ENCODE data around the gene NR2F1-AS1.
"Not testable (repeated sequence)": the region's sequence is repeated elsewhere in the genome, so short reads cannot be mapped to it uniquely, and the experiment has no call there.

NR2F1-AS1 gene

DNA sequence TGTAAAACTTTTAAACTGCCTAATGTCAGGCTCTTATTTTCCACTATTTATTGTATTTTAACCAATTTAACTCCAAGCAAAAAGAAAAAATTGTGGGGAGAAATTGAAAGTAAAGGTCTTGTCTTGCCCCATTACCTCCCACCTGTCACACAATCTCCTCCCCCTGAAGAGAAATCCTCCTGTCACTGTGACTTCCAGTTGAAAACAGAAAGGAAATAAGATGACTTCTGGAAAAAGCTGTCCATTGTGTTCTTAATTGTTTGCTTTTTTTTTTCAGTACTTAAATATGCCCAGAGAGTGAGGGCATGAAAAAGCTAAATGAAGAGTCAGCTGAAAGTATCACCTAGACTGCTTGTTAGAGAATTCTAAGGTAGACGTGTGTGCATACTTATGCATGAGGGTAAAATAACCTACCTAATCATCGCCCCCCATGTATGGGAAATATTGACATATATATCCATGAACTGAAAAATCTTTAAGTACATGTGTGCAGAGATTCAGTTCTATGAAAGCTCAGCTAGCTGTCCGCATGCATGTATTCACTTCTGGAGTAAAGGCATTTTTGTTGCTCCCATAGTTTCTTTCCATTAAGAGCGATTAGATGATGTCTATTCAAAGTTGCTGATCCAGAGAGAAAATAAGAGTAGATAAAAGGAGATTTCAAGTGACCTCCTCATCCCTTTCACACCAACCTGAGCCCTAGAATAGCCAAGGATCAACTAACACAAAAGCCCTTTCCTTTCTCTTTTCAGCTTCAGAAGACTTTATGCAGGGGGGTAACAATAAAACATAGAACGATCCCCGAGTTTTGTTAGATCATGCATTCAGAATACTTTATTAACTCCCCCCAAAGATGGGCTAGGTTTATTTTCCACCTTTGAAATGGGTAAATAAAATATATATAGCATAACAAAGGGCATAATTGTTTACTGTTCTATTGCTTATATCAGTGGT, 5.3 kb downstream of the NR2F1-AS1 start:
- DNase-seq: no peak

DNA sequence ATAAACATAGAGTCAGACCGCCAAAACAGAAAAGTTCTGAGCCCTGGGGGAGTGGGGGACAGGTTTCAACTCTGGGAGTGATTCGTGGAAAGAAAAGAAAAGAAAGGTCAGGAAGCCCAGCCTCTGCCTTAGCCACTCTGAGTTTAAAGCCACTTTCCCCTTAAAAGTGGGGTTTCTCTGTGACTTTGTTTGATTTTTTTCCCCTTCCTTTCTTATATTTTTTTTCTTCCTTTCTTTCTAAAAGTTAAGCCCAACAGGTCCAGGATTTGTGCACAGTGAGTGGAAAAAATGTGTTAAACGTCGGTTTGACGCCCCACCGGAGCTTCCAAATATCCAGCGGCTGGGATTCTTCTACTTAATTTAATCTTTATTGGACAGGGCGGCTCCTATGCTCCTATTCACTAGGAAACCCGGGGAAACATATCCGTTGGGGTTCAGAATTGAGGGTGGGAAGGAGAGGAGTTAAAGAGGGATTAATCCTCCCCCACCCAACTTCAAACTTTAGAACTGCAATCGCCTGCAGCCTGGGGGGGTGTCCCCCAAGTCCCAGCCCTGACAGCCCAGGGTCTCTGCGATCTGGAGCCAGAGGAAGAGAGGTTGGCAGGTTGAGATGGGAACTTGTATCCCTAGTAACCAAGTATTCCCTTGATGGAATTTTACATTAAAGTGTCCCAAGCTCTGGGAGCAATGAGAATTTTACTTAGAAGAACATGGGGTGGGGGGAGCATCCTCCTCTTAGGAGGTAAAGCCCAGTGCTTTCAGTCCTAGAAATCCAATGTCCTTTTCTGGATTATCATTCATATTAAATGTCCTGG, 6.3 kb downstream of the NR2F1-AS1 start:
- no peak for DNase-seq

DNA sequence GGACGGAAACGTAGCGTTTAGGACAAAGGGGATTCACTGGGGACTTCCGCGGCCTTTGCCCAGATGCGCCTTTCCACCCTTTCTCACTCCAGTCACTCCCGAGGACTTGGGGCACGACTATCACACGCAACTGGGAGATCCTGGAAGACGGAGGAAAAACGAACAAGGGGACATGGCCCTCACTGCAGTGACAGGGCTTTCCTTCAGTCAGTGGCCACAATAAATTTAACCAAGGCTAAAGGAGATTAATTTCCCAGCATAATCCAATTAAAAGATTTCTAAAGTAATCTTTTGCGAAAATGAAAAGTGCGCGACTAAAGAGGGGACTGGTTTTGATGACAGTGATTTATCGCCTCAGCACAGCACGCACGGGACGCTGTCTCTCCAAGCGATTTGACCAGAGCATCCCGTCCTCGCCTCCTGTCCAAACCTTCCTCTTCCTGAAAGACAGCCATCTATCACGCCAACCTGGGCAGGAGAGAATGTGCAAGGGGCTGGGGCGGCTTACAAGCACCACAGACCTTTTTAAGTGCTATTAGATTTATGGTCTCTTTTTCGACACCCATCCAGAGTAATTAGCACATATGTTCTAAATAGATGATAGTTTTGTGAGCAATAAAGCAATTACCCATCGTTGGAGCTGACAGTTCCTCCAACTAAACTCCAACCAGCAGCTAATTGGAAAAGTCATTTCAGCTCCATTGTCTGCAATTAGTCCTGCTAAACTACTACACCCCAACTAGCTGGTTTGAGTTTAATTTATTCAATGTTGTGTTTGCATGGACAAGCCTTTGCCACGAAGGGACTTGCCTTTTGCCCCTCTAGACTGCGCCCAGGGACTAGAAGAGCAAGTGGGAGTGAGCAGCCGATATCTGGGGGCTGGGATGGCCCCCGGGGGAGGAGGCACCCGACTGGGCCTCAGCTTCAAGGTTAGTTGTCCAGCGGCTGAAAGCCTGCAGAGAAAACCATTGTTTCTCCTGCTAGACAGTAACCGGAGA, 7.4 kb downstream of the NR2F1-AS1 start:
- no peak for DNase-seq

DNA sequence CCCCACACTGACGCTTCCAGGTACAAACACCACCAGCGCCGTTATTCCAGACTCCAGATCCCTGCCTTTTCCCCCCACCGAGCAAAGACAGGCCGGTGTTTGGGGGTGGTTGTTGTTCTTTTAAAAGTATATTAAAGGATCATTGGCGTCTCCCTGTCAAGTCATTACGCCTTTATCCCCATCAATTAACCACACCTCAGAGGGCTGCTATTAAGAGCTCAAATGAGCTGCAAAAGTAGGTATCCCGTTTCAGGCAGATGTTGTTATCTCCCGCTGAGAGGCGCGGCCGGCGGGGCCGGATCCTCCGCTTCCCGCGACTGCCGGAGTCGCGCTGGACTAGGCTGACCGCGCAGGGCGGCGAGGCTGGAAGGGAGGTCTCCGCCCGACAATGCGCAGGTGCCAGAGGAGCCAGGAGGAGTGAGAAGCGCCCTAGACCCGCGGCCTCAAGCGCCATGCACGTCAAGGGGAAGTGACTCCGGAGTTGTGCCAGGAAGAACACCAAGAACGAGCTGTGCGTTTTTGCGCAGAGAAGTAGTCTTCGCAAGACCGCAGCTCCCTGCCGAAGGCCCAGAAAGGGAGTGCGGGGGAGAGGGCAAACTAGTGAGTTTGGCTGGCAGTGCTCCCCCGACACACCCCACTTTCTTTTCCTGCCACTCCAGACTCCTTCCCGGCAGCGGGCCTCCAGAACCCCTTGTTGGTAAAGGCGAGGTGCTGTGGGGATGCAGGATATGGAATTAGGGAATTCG, 8.2 kb downstream of the NR2F1-AS1 start:
- no peak for DNase-seq

DNA sequence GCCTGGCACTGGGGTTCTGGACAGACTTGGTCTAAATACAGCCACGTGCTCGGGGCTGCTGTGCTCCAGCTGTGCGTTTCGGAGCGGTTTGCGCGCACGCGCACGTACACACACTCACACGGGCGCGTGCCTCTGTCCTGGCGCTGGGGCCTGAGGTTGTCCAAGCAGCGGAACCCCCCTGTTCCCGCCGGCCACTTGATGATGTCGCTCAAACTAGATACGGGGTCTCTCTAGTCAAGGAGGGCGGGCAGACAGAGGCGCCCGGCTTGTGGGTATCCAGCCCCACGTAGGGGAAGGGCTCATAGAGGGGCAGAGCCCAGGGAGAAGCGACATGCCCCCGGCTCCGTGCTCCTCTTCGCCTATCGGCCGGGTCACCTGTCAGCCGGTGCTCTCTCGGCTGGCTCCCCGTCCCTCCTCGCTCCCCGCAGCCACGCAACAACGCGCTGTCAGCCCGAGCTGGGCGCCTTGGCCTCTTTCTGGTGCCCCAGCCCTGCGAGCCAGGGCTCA, 8.9 kb downstream of the NR2F1-AS1 start:
- no peak for DNase-seq

DNA sequence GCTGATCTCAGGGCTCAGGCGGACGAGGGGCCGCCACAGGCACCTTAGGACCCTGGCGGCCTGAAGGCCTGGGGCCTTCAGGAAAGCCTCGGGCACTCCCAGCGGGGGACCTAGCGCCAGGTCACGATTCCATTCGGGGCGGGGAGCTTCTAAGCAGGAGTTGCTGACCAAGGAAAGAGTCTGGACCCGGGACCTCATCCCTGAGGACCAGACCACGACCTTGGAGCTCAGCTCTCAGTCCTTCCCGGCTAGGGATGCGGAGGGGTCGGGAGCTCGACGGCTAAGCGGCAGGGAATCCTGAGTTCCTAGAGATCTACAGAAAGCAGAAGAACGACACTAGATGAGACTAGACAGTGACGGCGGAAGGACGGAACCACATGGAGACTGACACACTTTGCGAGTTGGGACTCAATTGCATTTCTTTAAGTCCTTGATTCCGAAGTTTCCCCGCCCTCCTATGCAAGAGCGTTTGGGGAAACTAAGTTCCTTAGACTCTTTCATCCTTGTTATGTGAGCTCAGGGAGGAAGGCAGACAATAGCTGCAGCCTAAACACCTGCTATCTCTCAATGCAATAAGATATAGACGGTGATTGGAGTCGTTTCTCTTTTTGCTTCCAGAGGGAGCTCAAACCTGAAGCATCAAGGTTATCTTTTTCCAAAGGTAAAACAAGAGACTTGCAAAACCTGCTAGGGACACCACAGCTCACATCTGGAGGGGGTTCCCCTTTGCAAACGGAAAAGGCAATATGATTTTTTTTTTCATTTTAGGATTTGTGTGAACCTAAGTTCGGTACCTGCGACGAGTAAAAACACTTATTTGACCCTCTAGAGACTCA, 9.7 kb downstream of the NR2F1-AS1 start:
- DNase-seq: no peak

DNA sequence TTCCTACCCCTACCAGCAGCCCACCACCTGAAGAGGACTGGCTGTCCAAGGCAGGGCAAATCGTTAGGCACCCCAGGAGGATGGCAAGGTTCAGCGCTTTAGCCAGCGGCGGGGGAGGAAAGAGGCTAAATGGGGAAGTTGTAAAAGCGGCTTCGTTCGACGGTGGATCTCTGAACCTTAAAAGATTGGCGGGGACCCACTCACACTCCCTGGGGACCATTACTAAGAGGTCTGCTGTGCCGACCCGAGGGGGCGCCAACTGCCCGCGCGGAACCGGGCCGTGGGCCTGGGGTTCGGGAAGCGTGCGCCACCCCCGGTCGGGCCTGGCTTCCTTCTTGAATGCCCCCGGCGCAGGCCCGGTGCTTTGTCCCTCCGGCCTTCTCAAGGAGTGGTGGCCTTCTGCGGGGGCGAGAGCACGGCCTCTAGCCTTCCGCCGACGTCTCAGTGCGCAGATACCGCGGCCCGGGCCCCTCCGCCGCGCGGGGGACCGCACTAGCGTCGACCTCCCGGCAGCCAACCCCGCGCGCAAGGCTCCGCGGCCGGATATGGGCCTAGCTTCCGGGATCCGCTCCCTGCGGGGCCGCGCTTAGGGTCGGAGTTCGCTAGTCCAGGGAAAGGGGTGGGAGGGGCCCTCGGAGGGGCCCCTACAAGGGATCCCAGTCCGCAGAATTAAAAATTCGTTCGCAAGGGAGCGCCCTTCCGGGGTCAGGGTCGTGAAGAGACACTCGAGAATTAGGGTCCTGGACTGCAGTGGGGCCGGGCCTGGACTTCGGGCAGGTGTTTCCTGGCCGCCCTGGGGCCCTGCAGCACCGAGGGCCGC, 10.5 kb downstream of the NR2F1-AS1 start:
- no peak for DNase-seq

DNA sequence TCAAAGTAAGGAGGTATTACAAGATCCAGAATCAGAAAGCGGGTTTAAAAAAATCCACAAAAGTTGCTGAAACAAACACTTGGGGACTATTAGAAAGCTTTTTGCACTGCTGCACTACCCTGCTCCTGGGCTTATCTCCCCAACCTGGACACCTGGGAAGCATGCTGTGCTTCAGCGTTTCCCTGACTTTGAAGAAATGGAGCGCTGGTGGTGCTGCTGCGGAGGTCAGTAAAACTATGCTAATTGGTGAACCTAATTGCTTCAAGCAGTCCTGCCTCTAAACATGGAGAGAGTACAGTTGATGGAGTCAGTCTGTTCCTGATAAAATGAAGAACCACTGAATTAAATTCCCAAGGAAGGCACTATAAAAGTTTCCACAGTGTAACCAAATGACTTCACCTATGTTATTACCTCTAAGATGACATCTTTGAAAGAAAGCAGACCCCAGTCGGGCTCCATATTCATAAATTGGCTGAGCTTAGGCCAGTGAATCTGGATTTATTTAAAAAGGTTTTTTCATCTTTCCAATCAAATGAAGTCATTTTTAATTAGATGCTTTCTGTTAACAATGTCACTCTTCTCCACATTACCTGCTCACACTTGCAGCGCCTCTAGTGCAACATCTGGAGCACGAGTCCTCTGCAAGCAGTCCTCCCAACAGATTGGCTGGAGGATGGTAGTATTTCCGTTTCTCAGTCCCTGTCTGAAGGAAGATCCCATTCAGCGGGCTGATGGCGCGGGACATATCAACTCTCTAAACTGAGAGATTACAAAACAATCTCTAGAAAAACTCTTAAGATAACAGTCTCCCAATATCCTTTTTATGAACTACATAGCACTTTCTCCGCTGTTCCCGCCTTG, 11.5 kb downstream of the NR2F1-AS1 start:
- DNase-seq: no peak

DNA sequence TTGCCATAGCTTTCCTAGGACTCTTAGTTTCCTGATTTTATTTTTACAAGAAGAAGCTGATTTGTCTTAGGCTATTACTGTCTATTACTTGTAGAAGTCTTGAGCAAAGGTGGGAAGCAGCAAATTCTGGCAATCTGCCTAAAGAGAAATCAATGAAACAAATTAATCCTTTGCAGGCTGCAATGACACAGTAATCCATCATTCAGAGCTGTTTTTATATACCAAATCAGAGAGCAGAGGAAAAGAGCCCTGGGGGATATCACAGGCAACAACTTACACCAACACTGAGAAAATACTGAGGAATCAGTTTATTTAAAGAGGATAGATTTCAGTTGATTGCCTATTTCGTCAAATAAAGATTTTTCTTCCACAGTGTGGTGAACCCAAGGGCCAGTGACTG, 13.6 kb downstream of the NR2F1-AS1 start:
- no peak for DNase-seq

DNA sequence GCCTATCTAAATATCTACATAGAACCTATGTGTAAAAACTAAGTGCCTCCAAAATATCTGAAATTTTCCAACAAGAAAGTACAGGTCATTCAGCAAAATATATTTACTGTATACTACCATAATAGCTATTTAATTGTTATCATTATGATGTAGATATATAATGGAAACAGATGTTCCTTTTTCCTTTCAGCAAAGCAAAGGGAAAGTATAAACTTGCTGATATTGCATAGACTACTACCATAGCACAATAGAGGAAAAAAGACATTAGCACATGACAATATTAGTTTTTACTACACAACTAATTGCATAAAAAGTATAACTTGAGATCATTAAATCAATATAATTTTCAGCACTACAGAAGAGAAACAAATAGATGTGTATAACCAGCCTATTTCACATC, 14.9 kb downstream of the NR2F1-AS1 start:
- no peak for DNase-seq

DNA sequence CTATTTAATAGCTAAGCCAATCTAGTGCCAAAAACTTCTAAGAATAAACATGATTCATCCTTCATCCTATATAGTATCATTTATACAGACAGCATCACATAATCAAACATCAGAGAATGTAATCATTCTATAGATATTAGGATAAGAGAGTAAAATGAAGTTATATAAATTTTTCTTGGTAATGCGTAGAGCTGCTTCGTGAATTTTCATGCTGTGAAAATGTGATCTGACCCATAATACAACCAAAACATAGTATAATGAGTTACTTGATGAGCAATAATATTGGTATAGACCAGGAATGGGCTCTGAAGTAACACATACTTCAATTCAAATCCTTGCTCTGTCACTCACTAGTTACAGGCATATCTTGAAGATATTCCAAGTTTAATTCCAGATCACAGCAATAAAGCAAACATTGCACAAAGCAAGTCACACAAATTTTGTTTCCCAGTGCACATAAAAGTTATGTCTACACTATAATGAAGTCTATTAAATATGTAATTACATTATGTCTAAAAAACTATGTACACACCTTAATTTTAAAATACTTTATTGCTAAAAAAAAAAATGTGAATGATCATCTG, 23.9 kb downstream of the NR2F1-AS1 start:
- no peak for DNase-seq

DNA sequence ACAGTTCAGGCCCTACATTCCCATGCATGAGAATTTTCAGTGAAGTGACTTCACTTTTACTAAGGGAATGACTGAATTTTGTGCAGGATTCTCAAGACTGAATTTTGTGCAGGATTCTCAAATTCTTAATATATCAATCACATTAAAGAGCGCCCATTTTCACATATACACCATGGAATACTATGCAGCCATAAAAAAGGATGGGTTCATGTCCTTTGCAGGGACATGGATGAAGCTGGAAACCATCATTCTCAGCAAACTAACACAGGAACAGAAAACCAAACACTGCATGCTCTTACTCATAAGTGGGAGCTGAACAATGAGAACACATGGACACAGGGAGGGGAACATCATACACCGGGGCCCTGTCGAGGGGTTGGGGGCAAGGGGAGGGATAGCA, 31.4 kb downstream of the NR2F1-AS1 start:
- not testable (repeated sequence) for DNase-seq

DNA sequence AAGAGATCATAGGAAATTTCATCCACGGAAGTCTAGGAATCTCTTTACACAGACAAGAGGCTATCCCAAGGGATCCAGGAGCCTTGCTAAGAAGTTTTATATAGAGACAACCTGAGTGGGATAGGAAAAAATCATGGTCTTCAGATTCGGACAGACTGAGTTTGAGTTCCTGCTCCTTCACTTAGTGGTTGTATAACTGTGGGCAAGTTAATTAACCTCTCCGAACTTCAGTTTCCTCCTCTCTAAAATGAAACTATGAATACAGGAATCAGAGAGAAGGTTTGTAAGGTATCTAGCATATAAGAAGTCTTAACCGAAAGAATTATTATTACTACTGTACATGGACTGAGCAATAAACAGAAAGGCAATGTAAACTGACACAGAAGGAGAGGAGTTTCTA, 35.1 kb downstream of the NR2F1-AS1 start:
- no peak for DNase-seq

DNA sequence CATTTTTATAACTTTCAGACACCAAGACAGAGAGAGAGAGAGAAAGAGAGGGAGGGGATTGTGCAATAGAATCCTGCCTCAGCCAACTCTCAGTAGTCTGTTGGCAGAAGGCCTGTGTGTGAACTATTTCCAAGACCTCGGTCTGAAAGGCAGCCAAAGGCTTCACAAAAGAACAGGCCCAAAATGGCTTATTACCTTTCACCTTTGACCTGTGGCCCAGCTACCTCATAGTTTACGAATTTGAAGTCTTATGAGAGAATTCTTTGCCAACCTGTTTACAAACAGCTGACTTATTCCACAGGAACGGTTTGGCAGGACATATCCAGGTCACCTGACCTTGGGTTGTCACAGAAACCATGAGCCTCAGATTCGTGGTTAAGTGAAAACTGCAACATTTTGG, 48.6 kb downstream of the NR2F1-AS1 start:
- DNase-seq: no peak

DNA sequence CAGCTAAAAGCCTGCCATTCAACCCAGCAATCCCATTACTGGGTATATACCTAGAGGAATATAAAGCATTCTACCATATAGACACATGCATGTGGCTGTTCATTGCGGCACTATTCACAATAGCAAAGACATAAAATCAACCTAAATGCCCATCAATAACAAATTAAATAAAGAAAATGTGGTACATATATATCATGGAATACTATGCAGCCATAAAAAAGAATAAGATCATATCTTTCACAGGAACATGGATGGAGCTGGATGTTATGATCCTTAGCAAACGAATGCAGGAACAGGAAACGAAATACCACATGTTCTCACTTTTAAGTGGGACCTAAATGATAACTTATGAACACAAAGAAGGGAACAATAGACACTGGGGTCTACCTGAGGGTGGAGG, 59.2 kb downstream of the NR2F1-AS1 start:
- DNase-seq: not testable (repeated sequence)

DNA sequence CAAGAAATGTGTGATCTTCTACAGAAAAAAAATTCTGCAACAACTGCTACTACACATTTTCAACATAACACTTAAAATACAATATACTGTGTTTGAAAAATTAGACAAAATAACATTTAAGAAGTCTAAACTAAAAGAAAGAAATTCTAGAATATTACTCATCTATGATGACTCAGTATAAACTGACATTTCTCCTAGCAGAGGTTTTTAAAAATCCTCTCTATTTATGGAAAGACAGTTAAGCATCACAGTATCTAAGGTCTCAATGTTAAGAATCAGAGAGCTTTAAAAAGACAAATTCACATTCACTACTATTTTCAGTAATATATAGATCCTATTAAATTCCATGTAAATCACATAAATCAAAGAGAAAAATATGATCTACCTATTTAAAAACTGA, 61.3 kb downstream of the NR2F1-AS1 start:
- no peak for DNase-seq

DNA sequence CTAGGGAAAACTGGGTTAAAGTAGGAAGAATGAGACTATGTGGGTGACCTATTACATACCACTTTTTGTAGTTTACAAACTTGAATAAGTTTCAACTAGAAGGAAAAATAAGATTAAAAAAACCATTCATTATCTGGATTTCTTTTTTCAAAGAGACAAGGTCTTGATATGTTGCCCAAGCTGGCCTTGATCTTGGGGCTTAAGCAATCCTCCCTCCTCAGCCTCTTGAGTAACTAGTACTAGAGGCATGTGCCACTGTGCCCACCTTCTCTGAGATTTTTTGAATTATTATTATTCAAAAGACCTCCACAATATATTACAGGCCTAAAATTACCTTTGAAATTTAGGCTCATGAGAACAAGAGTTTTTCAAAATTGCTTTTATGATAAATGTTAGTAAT, 63.2 kb downstream of the NR2F1-AS1 start:
- DNase-seq: no peak

DNA sequence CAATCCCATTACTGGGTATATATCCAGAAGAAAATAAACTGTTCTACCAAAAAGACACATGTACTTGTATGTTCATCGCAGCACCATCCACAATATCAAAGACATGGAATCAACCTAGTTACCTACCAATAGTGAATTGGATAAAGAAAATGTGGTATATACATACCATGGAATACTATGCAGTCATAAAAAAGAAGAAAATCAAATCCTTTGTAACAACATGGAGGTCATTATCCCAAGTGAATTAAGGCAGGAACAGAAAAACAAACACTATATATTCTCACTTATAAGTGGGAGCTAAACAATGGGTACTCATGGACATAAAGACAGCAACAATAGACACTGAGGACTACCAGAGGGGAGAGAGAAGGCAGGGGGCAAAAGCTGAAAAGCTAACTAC, 67.7 kb downstream of the NR2F1-AS1 start:
- no peak for DNase-seq

Data from NK-92 treated with Interleukin-12 subunit alpha and Interleukin-12 subunit beta, amount 100 ng/mL, for 24 hours (cell line).